ENCODE results near the gene SPECC1L. TPM values are rescaled to one million over a fixed set of nuclear protein-coding genes. Genes with fewer than 3 reads are reported as not detected.

SPECC1L gene
- total RNA-seq, 4 donors from 2014 or later = 63.6 to 116 (median 90.1) TPM

DNA sequence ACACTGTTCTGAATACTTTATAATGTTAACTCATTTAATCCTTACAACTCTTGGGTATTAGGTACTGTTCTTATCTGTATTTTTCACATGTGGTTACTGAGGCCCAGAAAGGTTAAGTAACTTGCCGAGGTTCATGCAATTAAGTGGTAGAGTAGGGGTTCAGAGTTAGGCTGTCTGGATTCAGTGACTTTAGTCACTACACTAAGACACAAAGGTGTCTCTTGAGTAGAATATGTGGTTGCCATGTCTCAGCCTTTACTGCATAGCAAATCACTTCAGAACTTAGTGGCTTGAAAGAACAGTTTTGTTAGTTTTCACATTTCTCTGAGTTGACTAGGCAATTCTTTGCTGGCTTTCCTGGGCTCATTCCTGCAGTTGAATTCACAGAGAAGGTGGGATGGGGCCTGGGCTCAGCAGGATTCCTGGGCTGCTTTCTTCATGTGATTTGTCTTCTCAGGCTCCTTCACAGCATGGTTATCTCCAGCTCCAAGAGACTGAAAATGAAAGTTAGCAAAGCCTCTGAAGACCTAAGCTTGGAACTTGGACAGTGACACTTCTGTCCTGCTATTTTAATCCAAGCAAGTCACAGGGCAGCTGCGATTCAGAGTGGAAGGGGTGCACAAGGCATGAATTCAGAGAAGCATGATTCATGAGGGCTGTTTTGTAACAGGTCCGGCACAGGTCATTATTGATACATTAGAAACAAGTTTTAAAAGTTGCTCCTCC, 68.3 kb downstream of the SPECC1L start:
- Histone ChIP-seq H3K36me3 (peaks cover 54 to 91% (median 68%) of the 10 kb centered on the region in 4 donors), H3K27ac (replicated peaks in 1 of 4) (no peak overlapping the region), H3K9me3 (no peaks in the 10 kb centered on the region), H3K27me3 (no peaks in the 10 kb centered on the region), H3K4me3 (no peak overlapping the region), H3K4me1 (peaks cover 5 to 13% (median 10%) of the 10 kb centered on the region in 4 donors)
- no peak for DNase-seq (ENCODE audit: extremely low spot score)
- WGBS = 77% methylated on average over 3 of the region's 3 CpGs
- intact Hi-C loops (cut with DNase I) = no loop called here
- TF ChIP-seq CTCF (IDR thresholded peaks at IDR 0.05) = no peak
- no peak for TF ChIP-seq POLR2AphosphoS5 (IDR thresholded peaks at IDR 0.05)
- TF ChIP-seq POLR2A (IDR thresholded peaks at IDR 0.05; ENCODE audit: low read depth) = no peak
- TF ChIP-seq EP300 (IDR thresholded peaks at IDR 0.05) = no peak

DNA sequence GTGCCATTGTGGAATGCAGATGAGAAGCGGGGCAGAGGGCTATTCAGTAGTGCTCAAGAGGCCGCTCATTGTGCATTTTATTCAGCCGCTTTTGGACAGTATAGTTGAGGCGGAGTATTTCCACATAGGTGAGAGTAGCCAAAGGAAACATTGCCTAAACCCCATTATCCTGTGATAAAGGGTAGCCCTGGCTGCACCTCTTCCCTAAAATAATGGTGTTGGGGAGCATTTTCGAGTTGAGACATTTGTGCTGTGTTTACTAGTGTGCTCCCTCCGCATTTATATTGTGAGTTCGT, 68.8 kb downstream of the SPECC1L start:
- no peaks in the 10 kb centered on the region for H3K27me3 ChIP-seq
- DNase-seq (ENCODE audit: extremely low spot score) = no peak
- peaks cover 55 to 91% (median 69%) of the 10 kb centered on the region in 4 donors for H3K36me3 ChIP-seq
- H3K27ac ChIP-seq (replicated peaks in 1 of 4) = no peak overlapping the region
- peaks cover 5 to 13% (median 10%) of the 10 kb centered on the region in 4 donors for H3K4me1 ChIP-seq
- TF ChIP-seq POLR2AphosphoS5 (IDR thresholded peaks at IDR 0.05) = no peak
- TF ChIP-seq EP300 (IDR thresholded peaks at IDR 0.05) = no peak
- TF ChIP-seq POLR2A (IDR thresholded peaks at IDR 0.05; ENCODE audit: low read depth) = no peak
- intact Hi-C loops (cut with DNase I) = no loop called here
- no peaks in the 10 kb centered on the region for H3K9me3 ChIP-seq
- 88% methylated on average over 7 of the region's 7 CpGs for WGBS
- H3K4me3 ChIP-seq = no peak overlapping the region

- DNase-seq (ENCODE audit: extremely low spot score) = no peak
- intact Hi-C loops (cut with DNase I) = loop anchor here (10.0 kb wide), 1 partner anchor 173 kb away; no protein-coding TSS in a partner anchor
- Histone ChIP-seq H3K4me1 (peaks cover 5 to 13% (median 10%) of the 10 kb centered on the region in 4 donors), H3K27ac (replicated peaks in 1 of 4) (no peak overlapping the region), H3K27me3 (no peaks in the 10 kb centered on the region), H3K36me3 (peaks cover 52 to 91% (median 67%) of the 10 kb centered on the region in 4 donors), H3K4me3 (no peak overlapping the region), H3K9me3 (no peaks in the 10 kb centered on the region)
- 90% methylated on average over 6 of the region's 6 CpGs for WGBS
- TF ChIP-seq POLR2A (IDR thresholded peaks at IDR 0.05; ENCODE audit: low read depth) (no peak), POLR2AphosphoS5 (IDR thresholded peaks at IDR 0.05) (no peak), EP300 (IDR thresholded peaks at IDR 0.05) (no peak), CTCF (IDR thresholded peaks at IDR 0.05) (no peak)
These were observed 71.0 kb downstream of the SPECC1L start for GRCh38 chr22:24341627-24342026.

- Histone ChIP-seq H3K9me3 (no peaks in the 10 kb centered on the region), H3K36me3 (peaks cover 49 to 92% (median 72%) of the 10 kb centered on the region in 4 donors), H3K4me1 (peaks cover 2 to 10% (median 5%) of the 10 kb centered on the region in 4 donors), H3K27ac (replicated peaks in 1 of 4) (no peak overlapping the region), H3K27me3 (no peaks in the 10 kb centered on the region), H3K4me3 (no peak overlapping the region)
- intact Hi-C loops (cut with DNase I) = no loop called here
- TF ChIP-seq POLR2A (IDR thresholded peaks at IDR 0.05; ENCODE audit: low read depth) (no peak), EP300 (IDR thresholded peaks at IDR 0.05) (no peak), CTCF (IDR thresholded peaks at IDR 0.05) (no peak), POLR2AphosphoS5 (IDR thresholded peaks at IDR 0.05) (no peak)
- 87% methylated on average over 4 of the region's 4 CpGs for WGBS
- no peak for DNase-seq (ENCODE audit: extremely low spot score)
These were observed 80.0 kb downstream of the SPECC1L start for GRCh38 chr22:24350627-24351026.

DNA sequence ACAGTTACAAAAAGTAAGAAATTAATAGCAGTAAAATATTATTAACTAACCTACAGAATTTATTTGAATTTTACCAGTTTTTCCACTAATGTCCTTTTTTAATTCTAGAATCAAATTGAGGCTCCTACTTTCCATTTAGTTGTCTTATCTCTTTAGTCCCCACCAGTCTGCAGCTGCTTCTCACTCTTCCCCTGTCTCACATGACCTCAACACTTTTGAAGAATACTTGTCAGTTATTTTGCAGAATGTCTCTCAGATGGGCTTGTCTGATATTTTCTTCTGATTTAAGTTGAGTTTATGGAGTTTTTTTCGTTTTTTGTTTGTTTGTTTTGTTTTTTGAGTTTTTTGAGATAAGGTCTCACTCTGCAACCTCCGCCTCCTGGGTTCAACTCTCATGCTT, 82.5 kb downstream of the SPECC1L start:
- 100% methylated on average over 2 of the region's 2 CpGs for WGBS
- no peak for TF ChIP-seq EP300 (IDR thresholded peaks at IDR 0.05)
- TF ChIP-seq POLR2A (IDR thresholded peaks at IDR 0.05; ENCODE audit: low read depth) = no peak
- no peak for TF ChIP-seq CTCF (IDR thresholded peaks at IDR 0.05)
- TF ChIP-seq POLR2AphosphoS5 (IDR thresholded peaks at IDR 0.05) = no peak
- H3K27ac ChIP-seq (replicated peaks in 1 of 4) = no peak overlapping the region
- intact Hi-C loops (cut with DNase I) = no loop called here
- H3K36me3 ChIP-seq = peaks cover 38 to 68% (median 52%) of the 10 kb centered on the region in 4 donors
- no peaks in the 10 kb centered on the region for H3K27me3 ChIP-seq
- DNase-seq (ENCODE audit: extremely low spot score) = no peak
- H3K4me3 ChIP-seq = no peak overlapping the region
- no peaks in the 10 kb centered on the region for H3K9me3 ChIP-seq
- peaks cover 5 to 28% (median 19%) of the 10 kb centered on the region in 4 donors for H3K4me1 ChIP-seq
